HG02852 (cell line): Measurements from ENCODE around the gene MAPK10.

Experiments used
- ATAC-seq: cut with Tn5 transposase; IDR thresholded peaks from one replicate; pipeline ENCODE4 v1.9.1; 2021; ENCODE audit warnings: mild to moderate bottlenecking, moderate library complexity; ENCODE audit not compliant: unreplicated experiment

Gene MAPK10

GRCh38 chr4:86280246-86280645 lies 79.6 kb downstream of the MAPK10 start:
- ATAC-seq = no peak

- ATAC-seq = no peak
Observed at GRCh38 chr4:86279293-86279960, 80.4 kb downstream of the MAPK10 start.

GRCh38 chr4:86278126-86278525 lies 81.7 kb downstream of the MAPK10 start:
- no peak for ATAC-seq

- no peak for ATAC-seq
Observed at GRCh38 chr4:86274642-86275041, 85.2 kb downstream of the MAPK10 start.

GRCh38 chr4:86272669-86273068 lies 87.2 kb downstream of the MAPK10 start:
- ATAC-seq = no peak

GRCh38 chr4:86271057-86271456 lies 88.8 kb downstream of the MAPK10 start:
- ATAC-seq = no peak

- no peak for ATAC-seq
Observed at GRCh38 chr4:86269354-86269753, 90.5 kb downstream of the MAPK10 start.

- ATAC-seq = no peak
Observed at GRCh38 chr4:86264241-86264640, 95.6 kb downstream of the MAPK10 start.

GRCh38 chr4:86261636-86262035 lies 98.2 kb downstream of the MAPK10 start:
- no peak for ATAC-seq

GRCh38 chr4:86256086-86256485 lies 103.8 kb downstream of the MAPK10 start:
- ATAC-seq = no peak

GRCh38 chr4:86250619-86251018 lies 109.2 kb downstream of the MAPK10 start:
- ATAC-seq = no peak

- ATAC-seq = no peak
Observed at GRCh38 chr4:86250006-86250405, 109.8 kb downstream of the MAPK10 start.

GRCh38 chr4:86249074-86249473 lies 110.8 kb downstream of the MAPK10 start:
- ATAC-seq = no peak

GRCh38 chr4:86247906-86248305 lies 111.9 kb downstream of the MAPK10 start:
- ATAC-seq = no peak

GRCh38 chr4:86247320-86247719 lies 112.5 kb downstream of the MAPK10 start:
- no peak for ATAC-seq

- ATAC-seq = no peak
Observed at GRCh38 chr4:86243750-86244149, 116.1 kb downstream of the MAPK10 start.

- no peak for ATAC-seq
Observed at GRCh38 chr4:86242677-86243076, 117.2 kb downstream of the MAPK10 start.

GRCh38 chr4:86235549-86235948 lies 124.3 kb downstream of the MAPK10 start:
- ATAC-seq = no peak

GRCh38 chr4:86233681-86234080 lies 126.2 kb downstream of the MAPK10 start:
- no peak for ATAC-seq

GRCh38 chr4:86233090-86233489 lies 126.8 kb downstream of the MAPK10 start:
- no peak for ATAC-seq

- ATAC-seq = peak; percentile 79
Observed at GRCh38 chr4:86223472-86223871, 136.4 kb downstream of the MAPK10 start.

GRCh38 chr4:86221002-86221401 lies 138.9 kb downstream of the MAPK10 start:
- ATAC-seq = no peak

GRCh38 chr4:86220121-86220520 lies 139.7 kb downstream of the MAPK10 start:
- ATAC-seq = no peak
